ENCODE results near the gene KLHL29. TPM values are rescaled to one million over a fixed set of nuclear protein-coding genes. Genes with fewer than 3 reads are reported as not detected.

The KLHL29 gene
- total and polyA plus RNA-seq, 2 donors (not counting 1 experiment from before 2014, with no cell fraction given): 1.3 to 3.4 TPM

- Histone ChIP-seq H3K27me3 (replicated peaks in 1 of 4; ENCODE audit: control extremely low read depth in 1 of 4, control insufficient read depth in 3 of 4, insufficient read depth in 4 of 4, low read length in 3 of 4) (no peaks in the 10 kb centered on the region), H3K4me3 (ENCODE audit: control extremely low read depth in 1 of 5, extremely low read depth in 1 of 5, insufficient read depth in 1 of 5, low read depth in 2 of 5, low read length in 4 of 5) (no peak overlapping the region), H3K4me2 (replicated peaks; ENCODE audit: low read depth, low read length, poor library complexity, severe bottlenecking) (no peak overlapping the region), H3K4me1 (ENCODE audit: control insufficient read depth in 2 of 2, insufficient read depth in 2 of 2, low read length in 2 of 2) (no peaks in the 10 kb centered on the region), H3K9me3 (ENCODE audit: control extremely low read depth in 1 of 3, control insufficient read depth in 2 of 3, insufficient read depth in 1 of 3, low read length in 2 of 3) (no peaks in the 10 kb centered on the region), H3K27ac (ENCODE audit: low read length in 2 of 2) (no peak overlapping the region), H4K20me1 (ENCODE audit: control insufficient read depth, insufficient read depth, low read length, poor library complexity, severe bottlenecking) (no peaks in the 10 kb centered on the region), H3K9ac (ENCODE audit: low read length) (no peak overlapping the region), H2AFZ (ENCODE audit: insufficient read depth, low read depth, low read length, poor library complexity, severe bottlenecking) (no peak overlapping the region), H3K36me3 (replicated peaks in 1 of 2; ENCODE audit: control extremely low read depth in 1 of 2, control insufficient read depth in 1 of 2, extremely low read depth in 1 of 2, insufficient read depth in 2 of 2, low read length in 1 of 2) (peaks cover 3 to 10% of the 10 kb centered on the region in 2 experiments), H3K79me2 (ENCODE audit: control insufficient read depth, insufficient read depth, low read length) (no peaks in the 10 kb centered on the region)
- Mint-ChIP-seq H3K4me3 (no peak overlapping the region), H3K27me3 (no peaks in the 10 kb centered on the region), H3K27ac (no peak overlapping the region), H3K4me1 (peaks cover 7% of the 10 kb centered on the region), H3K9me3 (ENCODE audit: insufficient read depth) (no peaks in the 10 kb centered on the region)
- intact Hi-C loops (cut with micrococcal nuclease): no loop called here
- WGBS (ENCODE audit: insufficient coverage): 100% methylated on average over 5 of the region's 5 CpGs
- ChIA-PET CTCF (no interaction called here), POLR2A (no interaction called here)
- no peak for TF ChIP-seq EZH2 (IDR thresholded peaks at IDR 0.05; ENCODE audit: borderline replicate concordance, insufficient read depth, low read depth, low read length, poor library complexity, severe bottlenecking)
- TF ChIP-seq CTCF (IDR thresholded peaks at IDR 0.05): no peak
- DNase-seq (no peak), ATAC-seq (ENCODE audit: low read depth) (no peak)
Observed at GRCh38 chr2:23713351-23713750, 328.4 kb downstream of the KLHL29 start.

GRCh38 chr2:23718931-23719700 is 334.1 kb downstream of the KLHL29 start:
- no peaks in the 10 kb centered on the region for H4K20me1 ChIP-seq (ENCODE audit: control insufficient read depth, insufficient read depth, low read length, poor library complexity, severe bottlenecking)
- peaks cover 7% of the 10 kb centered on the region for H3K79me2 ChIP-seq (ENCODE audit: control insufficient read depth, insufficient read depth, low read length)
- H2AFZ ChIP-seq (ENCODE audit: insufficient read depth, low read depth, low read length, poor library complexity, severe bottlenecking): no peak overlapping the region
- 96% methylated on average over 2 of the region's 4 CpGs for WGBS (ENCODE audit: insufficient coverage)
- ATAC-seq (ENCODE audit: low read depth) (no peak), DNase-seq (no peak)
- H3K27me3 Mint-ChIP-seq: no peaks in the 10 kb centered on the region
- H3K36me3 ChIP-seq (replicated peaks in 1 of 2; ENCODE audit: control extremely low read depth in 1 of 2, control insufficient read depth in 1 of 2, extremely low read depth in 1 of 2, insufficient read depth in 2 of 2, low read length in 1 of 2): peaks cover 8 to 31% of the 10 kb centered on the region in 2 experiments
- H3K9me3 Mint-ChIP-seq (ENCODE audit: insufficient read depth): peaks cover 9% of the 10 kb centered on the region
- ChIA-PET POLR2A (no interaction called here), CTCF (interaction anchor here (1.1 kb wide), 1 partner anchor 29 kb away, joined by 3 read pairs; no protein-coding TSS in a partner anchor)
- H3K4me1 Mint-ChIP-seq: peaks cover 9% of the 10 kb centered on the region
- no peaks in the 10 kb centered on the region for H3K27me3 ChIP-seq (replicated peaks in 1 of 4; ENCODE audit: control extremely low read depth in 1 of 4, control insufficient read depth in 3 of 4, insufficient read depth in 4 of 4, low read length in 3 of 4)
- intact Hi-C loops (cut with micrococcal nuclease): no loop called here
- TF ChIP-seq EZH2 (IDR thresholded peaks at IDR 0.05; ENCODE audit: borderline replicate concordance, insufficient read depth, low read depth, low read length, poor library complexity, severe bottlenecking) (no peak), CTCF (IDR thresholded peaks at IDR 0.05) (no peak)
- no peaks in the 10 kb centered on the region for H3K4me1 ChIP-seq (ENCODE audit: control insufficient read depth in 2 of 2, insufficient read depth in 2 of 2, low read length in 2 of 2)
- H3K4me3 Mint-ChIP-seq: no peak overlapping the region
- no peak overlapping the region for H3K4me3 ChIP-seq (ENCODE audit: control extremely low read depth in 1 of 5, extremely low read depth in 1 of 5, insufficient read depth in 1 of 5, low read depth in 2 of 5, low read length in 4 of 5)
- no peak overlapping the region for H3K9ac ChIP-seq (ENCODE audit: low read length)
- no peak overlapping the region for H3K4me2 ChIP-seq (replicated peaks; ENCODE audit: low read depth, low read length, poor library complexity, severe bottlenecking)
- no peak overlapping the region for H3K27ac Mint-ChIP-seq
- H3K27ac ChIP-seq (ENCODE audit: low read length in 2 of 2): no peak overlapping the region
- H3K9me3 ChIP-seq (ENCODE audit: control extremely low read depth in 1 of 3, control insufficient read depth in 2 of 3, insufficient read depth in 1 of 3, low read length in 2 of 3): peaks cover 4 to 18% (median 17%) of the 10 kb centered on the region in 3 donors

All from B cell (primary cell).